ENCODE data around the gene HPN.

Gene HPN

GRCh38 chr19:35034588-35035382, 6.7 kb upstream of the HPN start:
- H3K4me1 ChIP-seq (ENCODE audit: low read length) = no peaks in the 10 kb centered on the region
- no peaks in the 10 kb centered on the region for H3K79me2 ChIP-seq (ENCODE audit: low read length)
- TF ChIP-seq EZH2phosphoT487 (IDR thresholded peaks at IDR 0.05; ENCODE audit: low read length) (no peak), EZH2 (optimal IDR thresholded peaks at IDR 0.05; ENCODE audit: low read depth, low read length) (no peak), CTCF (IDR thresholded peaks at IDR 0.05; ENCODE audit: low read length) (no peak)
- H3K9ac ChIP-seq (ENCODE audit: low read length) = no peak overlapping the region
- no peaks in the 10 kb centered on the region for H3K9me2 ChIP-seq (replicated peaks; ENCODE audit: insufficient read depth, low read length)
- no peak overlapping the region for H3K4me3 ChIP-seq (ENCODE audit: low read length)
- H3K4me2 ChIP-seq (ENCODE audit: low read depth, low read length) = no peak overlapping the region
- DNase-seq = no peak
- H3K27me3 ChIP-seq (replicated peaks; ENCODE audit: insufficient read depth, low read length) = peaks cover 89% of the 10 kb centered on the region
- H3K36me3 ChIP-seq (replicated peaks; ENCODE audit: insufficient read depth, low read length) = no peaks in the 10 kb centered on the region
- H2AFZ ChIP-seq (ENCODE audit: low read length) = no peak overlapping the region
- no peaks in the 10 kb centered on the region for H3F3A ChIP-seq (ENCODE audit: insufficient read depth, low read length)
- no peaks in the 10 kb centered on the region for H3K9me3 ChIP-seq (replicated peaks; ENCODE audit: insufficient read depth, low read length)
- H4K20me1 ChIP-seq (ENCODE audit: insufficient read depth, low read length) = no peaks in the 10 kb centered on the region
- H3K27ac ChIP-seq (ENCODE audit: low read length) = no peak overlapping the region

- Histone ChIP-seq H3K9me3 (replicated peaks; ENCODE audit: insufficient read depth, low read length) (no peaks in the 10 kb centered on the region), H3K27me3 (replicated peaks; ENCODE audit: insufficient read depth, low read length) (peaks cover 89% of the 10 kb centered on the region), H3K4me2 (ENCODE audit: low read depth, low read length) (no peak overlapping the region), H3K9ac (ENCODE audit: low read length) (no peak overlapping the region), H3F3A (ENCODE audit: insufficient read depth, low read length) (no peaks in the 10 kb centered on the region), H3K79me2 (ENCODE audit: low read length) (no peaks in the 10 kb centered on the region), H3K4me1 (ENCODE audit: low read length) (no peaks in the 10 kb centered on the region), H3K27ac (ENCODE audit: low read length) (no peak overlapping the region), H3K4me3 (ENCODE audit: low read length) (no peak overlapping the region), H4K20me1 (ENCODE audit: insufficient read depth, low read length) (no peaks in the 10 kb centered on the region), H3K36me3 (replicated peaks; ENCODE audit: insufficient read depth, low read length) (no peaks in the 10 kb centered on the region), H3K9me2 (replicated peaks; ENCODE audit: insufficient read depth, low read length) (no peaks in the 10 kb centered on the region), H2AFZ (ENCODE audit: low read length) (no peak overlapping the region)
- TF ChIP-seq CTCF (IDR thresholded peaks at IDR 0.05; ENCODE audit: low read length) (no peak), EZH2phosphoT487 (IDR thresholded peaks at IDR 0.05; ENCODE audit: low read length) (no peak), EZH2 (optimal IDR thresholded peaks at IDR 0.05; ENCODE audit: low read depth, low read length) (no peak)
- DNase-seq = no peak
These were observed 3.6 kb upstream of the HPN start for GRCh38 chr19:35037716-35038622.

GRCh38 chr19:35038623-35039512, 2.7 kb upstream of the HPN start:
- Histone ChIP-seq H3K27me3 (replicated peaks; ENCODE audit: insufficient read depth, low read length) (peaks cover 89% of the 10 kb centered on the region), H3K9me2 (replicated peaks; ENCODE audit: insufficient read depth, low read length) (no peaks in the 10 kb centered on the region), H3K27ac (ENCODE audit: low read length) (no peak overlapping the region), H3K4me2 (ENCODE audit: low read depth, low read length) (no peak overlapping the region), H3K9me3 (replicated peaks; ENCODE audit: insufficient read depth, low read length) (no peaks in the 10 kb centered on the region), H3K4me1 (ENCODE audit: low read length) (no peaks in the 10 kb centered on the region), H3F3A (ENCODE audit: insufficient read depth, low read length) (no peaks in the 10 kb centered on the region), H2AFZ (ENCODE audit: low read length) (no peak overlapping the region), H4K20me1 (ENCODE audit: insufficient read depth, low read length) (no peaks in the 10 kb centered on the region), H3K9ac (ENCODE audit: low read length) (no peak overlapping the region), H3K36me3 (replicated peaks; ENCODE audit: insufficient read depth, low read length) (no peaks in the 10 kb centered on the region), H3K4me3 (ENCODE audit: low read length) (no peak overlapping the region), H3K79me2 (ENCODE audit: low read length) (no peaks in the 10 kb centered on the region)
- DNase-seq = no peak
- TF ChIP-seq EZH2phosphoT487 (IDR thresholded peaks at IDR 0.05; ENCODE audit: low read length) (no peak), EZH2 (optimal IDR thresholded peaks at IDR 0.05; ENCODE audit: low read depth, low read length) (no peak), CTCF (IDR thresholded peaks at IDR 0.05; ENCODE audit: low read length) (no peak)

Measured in MM.1S (cell line).